Activated naive CD8-positive, alpha-beta T cell treated with anti-CD3 and anti-CD28 coated beads, Interleukin-2, amount 10 ng/mL, durations not matched to agents 7 days and 5 days (primary cell): ENCODE results near the gene SYNGR1. TPM values are rescaled to one million over a fixed set of nuclear protein-coding genes. Genes with fewer than 3 reads are reported as not detected.

Experiments used
- ATAC-seq: fragments of 150-1000 bp; cut with Tn5 transposase; one replicate; pipeline ENCODE4 v1.10.0; 2021; ENCODE audit warnings: low read depth, moderate library complexity
- POLR2A ChIA-PET: fragments of 350-600 bp; sonication (Branson Sonifier 250); formaldehyde crosslinking; loops from one replicate; lab custom pipeline; 2021; ENCODE audit warnings: antibody characterized with exemption; lab: Charles Lee
- DNase-seq: peaks from one replicate; pipeline ENCODE4 v3.0.0; 2021
- H3K27ac Mint-ChIP-seq: one replicate; pipeline ENCODE4 v1.8.0; 2022; ENCODE audit warnings: mild to moderate bottlenecking, mixed read lengths
- H3K27me3 Mint-ChIP-seq: one replicate; pipeline ENCODE4 v1.8.0; 2022; ENCODE audit warnings: mild to moderate bottlenecking, moderate library complexity, mixed read lengths
- H3K36me3 Mint-ChIP-seq: one replicate; pipeline ENCODE4 v1.8.0; 2021; ENCODE audit warnings: mild to moderate bottlenecking, mixed read lengths
- H3K4me1 Mint-ChIP-seq: one replicate; pipeline ENCODE4 v1.8.0; 2021; ENCODE audit warnings: mixed read lengths
- H3K4me3 Mint-ChIP-seq: one replicate; pipeline ENCODE4 v1.8.0; 2022; ENCODE audit warnings: mild to moderate bottlenecking, moderate library complexity, mixed read lengths
- H3K9me3 Mint-ChIP-seq: one replicate; pipeline ENCODE4 v1.8.0; 2021; ENCODE audit warnings: mixed read lengths
- total RNA-seq, 2 experiments: library from RNA; stranded (reverse); gene quantifications; one replicate each; pipeline ENCODE4 v1.2.3, GENCODE V29; 2021

Gene SYNGR1
- total RNA-seq, 2 experiments from 2014 or later: 27.1 to 31.6 TPM

GRCh38 chr22:39309881-39310714, 39.7 kb upstream of the SYNGR1 start:
- DNase-seq (no peak), ATAC-seq (no peak)
- Mint-ChIP-seq H3K36me3 (peaks cover 11% of the 10 kb centered on the region), H3K4me3 (no peak overlapping the region), H3K4me1 (peaks cover 13% of the 10 kb centered on the region), H3K27ac (no peak overlapping the region), H3K27me3 (no peaks in the 10 kb centered on the region), H3K9me3 (no peaks in the 10 kb centered on the region)
- POLR2A ChIA-PET: interaction anchor here (1.0 to 2.3 kb wide), 4 partner anchors 9 to 140 kb away, joined by 3 to 10 read pairs (median 7); partner anchors contain the start of gene RPL3

DNA sequence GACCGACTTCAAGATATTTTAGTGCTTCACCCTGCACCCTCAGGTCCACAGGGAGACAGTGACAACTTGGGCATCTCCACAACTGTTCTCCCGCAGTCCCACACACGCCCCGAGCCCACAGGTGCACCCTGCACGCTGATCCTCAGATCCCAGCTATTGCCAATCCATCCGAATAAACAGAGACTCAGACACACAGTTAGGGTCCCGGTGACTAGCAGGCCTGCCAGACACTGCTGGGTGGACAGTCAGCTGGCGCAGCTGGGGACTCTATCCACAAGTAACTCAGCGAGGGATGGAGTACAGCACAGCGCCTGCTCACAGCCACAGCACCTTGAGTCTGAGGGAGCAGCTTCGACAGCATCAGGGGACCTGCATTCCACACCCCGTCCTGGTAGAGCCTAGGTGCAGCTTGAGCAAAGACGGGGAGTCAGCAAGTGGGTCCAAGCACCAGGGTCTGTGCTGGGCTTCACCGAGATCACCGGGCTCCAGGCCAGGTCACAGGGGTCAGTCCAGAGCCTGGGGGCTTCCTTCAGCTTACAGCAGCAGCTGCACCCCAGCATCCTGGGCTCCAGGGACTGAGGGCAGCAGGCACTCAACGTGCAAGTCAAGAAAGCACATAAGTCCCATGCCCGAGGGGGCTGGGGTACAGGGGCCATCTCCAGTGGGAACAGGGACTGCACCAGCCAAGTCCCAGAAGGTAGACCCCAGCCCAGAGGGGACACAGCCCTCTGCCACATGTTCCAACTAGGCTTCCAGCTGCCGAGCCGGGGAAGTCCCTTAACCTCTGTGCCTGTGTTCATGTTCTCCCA, 38.0 kb upstream of the SYNGR1 start:
- no peak for DNase-seq
- Mint-ChIP-seq H3K9me3 (no peaks in the 10 kb centered on the region), H3K4me3 (no peak overlapping the region), H3K4me1 (peaks cover 27% of the 10 kb centered on the region), H3K27me3 (no peaks in the 10 kb centered on the region), H3K27ac (no peak overlapping the region), H3K36me3 (peaks cover 19% of the 10 kb centered on the region)
- POLR2A ChIA-PET: interaction anchor here (1.0 to 2.3 kb wide), 3 partner anchors 7 to 145 kb away, joined by 3 to 10 read pairs (median 5); no protein-coding TSS in a partner anchor
- ATAC-seq: no peak

DNA sequence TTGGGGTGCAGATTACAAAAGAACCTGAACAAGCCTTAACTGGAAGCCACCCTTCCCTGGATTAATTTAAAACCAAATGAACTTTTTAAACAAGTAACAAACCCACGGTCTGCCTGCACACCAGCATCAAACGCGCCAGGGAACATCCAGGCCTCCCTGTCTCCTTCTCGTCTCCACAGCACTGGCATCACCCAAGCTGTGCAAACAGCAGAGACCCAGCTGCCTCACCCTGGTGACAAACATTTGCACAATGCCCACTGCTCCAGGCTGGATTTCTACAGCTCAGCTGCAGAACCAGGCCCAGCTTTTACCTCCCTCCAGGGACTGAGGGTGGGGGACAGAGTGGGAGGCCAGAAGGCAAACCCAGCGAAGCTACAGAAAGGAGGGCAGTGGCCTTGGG, 37.4 kb upstream of the SYNGR1 start:
- DNase-seq: no peak
- no peak for ATAC-seq
- Mint-ChIP-seq H3K27me3 (no peaks in the 10 kb centered on the region), H3K4me1 (peaks cover 33% of the 10 kb centered on the region), H3K4me3 (no peak overlapping the region), H3K36me3 (peaks cover 23% of the 10 kb centered on the region), H3K27ac (no peak overlapping the region), H3K9me3 (no peaks in the 10 kb centered on the region)
- POLR2A ChIA-PET: interaction anchor here (1.1 to 2.3 kb wide), 2 partner anchors 141 to 145 kb away, joined by 3 to 10 read pairs; no protein-coding TSS in a partner anchor

DNA sequence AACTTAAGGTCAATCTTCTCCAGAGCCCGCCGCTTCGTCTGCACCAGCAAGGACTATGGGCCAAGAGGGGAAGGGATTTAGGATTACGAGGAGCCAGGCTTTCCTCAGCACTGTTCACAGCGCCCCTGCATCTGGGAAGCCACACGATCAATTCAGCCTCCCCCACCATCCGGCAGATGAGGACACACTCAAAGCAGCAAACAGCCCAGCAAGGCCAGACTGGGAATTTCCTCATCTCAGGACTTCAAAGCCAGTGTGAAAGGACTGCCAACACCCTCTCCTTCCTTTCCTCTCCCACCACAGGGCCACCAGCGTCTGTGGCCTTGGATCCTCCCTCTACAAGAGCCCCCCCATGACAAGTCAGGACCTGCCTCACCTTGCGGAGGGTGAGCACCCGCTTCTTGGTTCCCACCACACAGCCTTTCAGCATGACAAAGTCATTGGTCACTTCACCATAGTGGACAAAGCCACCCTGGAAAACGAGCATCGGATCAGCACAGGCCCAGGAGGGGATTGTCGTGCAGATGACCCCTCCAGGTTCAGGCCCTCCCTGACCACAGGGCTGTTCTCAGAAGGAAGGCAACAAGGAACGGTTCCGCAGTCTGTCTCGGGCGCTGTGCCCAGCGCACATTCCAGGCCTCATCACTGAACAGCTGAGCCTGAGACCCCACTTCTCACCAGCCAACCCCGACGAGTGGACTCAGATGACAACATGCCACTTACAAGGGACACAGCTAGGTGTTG, 36.4 kb upstream of the SYNGR1 start:
- H3K4me1 Mint-ChIP-seq: peaks cover 43% of the 10 kb centered on the region
- POLR2A ChIA-PET: interaction anchor here (1.0 to 4.3 kb wide), 2 partner anchors 77 to 139 kb away, joined by 6 to 25 read pairs; no protein-coding TSS in a partner anchor
- no peak overlapping the region for H3K27ac Mint-ChIP-seq
- peaks cover 34% of the 10 kb centered on the region for H3K36me3 Mint-ChIP-seq
- no peaks in the 10 kb centered on the region for H3K9me3 Mint-ChIP-seq
- DNase-seq (no peak), ATAC-seq (no peak)
- no peaks in the 10 kb centered on the region for H3K27me3 Mint-ChIP-seq
- no peak overlapping the region for H3K4me3 Mint-ChIP-seq

DNA sequence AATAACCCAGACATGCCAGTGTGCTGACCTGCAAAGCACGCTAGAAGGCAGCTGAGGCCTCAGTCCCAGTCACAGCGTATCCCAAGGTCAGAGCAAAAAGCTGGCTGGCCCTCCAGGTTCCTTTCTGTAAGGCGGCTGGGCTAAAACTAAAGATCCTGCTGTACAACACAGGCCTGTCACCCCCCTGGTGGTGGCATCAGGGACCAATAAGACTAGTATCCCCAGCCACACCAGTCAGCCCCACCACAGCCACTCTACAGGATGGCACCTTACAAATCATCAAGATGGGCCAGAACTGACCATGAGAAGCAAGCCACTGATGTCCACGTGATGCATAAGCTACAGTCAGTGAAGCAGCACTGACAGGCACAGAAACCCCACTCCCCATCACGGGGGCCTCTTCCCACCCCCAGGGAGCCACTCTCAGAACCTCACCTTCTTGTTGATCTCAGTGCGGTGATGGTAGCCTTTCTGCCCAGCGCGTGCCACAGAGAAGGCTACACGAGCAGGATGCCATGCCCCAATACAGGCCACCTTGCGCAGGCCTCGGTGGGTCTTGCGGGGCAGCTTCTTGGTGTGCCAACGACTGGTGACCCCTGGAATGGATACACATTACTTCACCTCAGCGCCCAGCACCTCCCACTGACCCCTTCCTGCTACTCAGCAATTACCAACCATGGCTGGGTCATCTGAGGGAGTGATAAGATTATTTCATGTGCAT, 35.4 kb upstream of the SYNGR1 start:
- Mint-ChIP-seq H3K27ac (no peak overlapping the region), H3K36me3 (peaks cover 43% of the 10 kb centered on the region), H3K9me3 (no peaks in the 10 kb centered on the region), H3K27me3 (no peaks in the 10 kb centered on the region), H3K4me3 (no peak overlapping the region), H3K4me1 (peaks cover 46% of the 10 kb centered on the region)
- ATAC-seq: no peak
- POLR2A ChIA-PET: interaction anchor here (1.0 to 6.6 kb wide), 5 partner anchors 11 to 214 kb away, joined by 3 to 80 read pairs (median 9); partner anchors contain the start of gene RPS19BP1
- no peak for DNase-seq

- Mint-ChIP-seq H3K9me3 (no peaks in the 10 kb centered on the region), H3K27ac (peak overlapping the region; percentile 48), H3K4me3 (no peak overlapping the region), H3K4me1 (peaks cover 47% of the 10 kb centered on the region), H3K27me3 (no peaks in the 10 kb centered on the region), H3K36me3 (peaks cover 43% of the 10 kb centered on the region)
- POLR2A ChIA-PET: interaction anchor here (0.8 to 6.6 kb wide), 7 partner anchors 12 to 213 kb away, joined by 3 to 80 read pairs (median 3); partner anchors contain the start of gene RPS19BP1
- no peak for DNase-seq
- ATAC-seq: no peak
Observed at GRCh38 chr22:39315389-39315788, 34.4 kb upstream of the SYNGR1 start.

GRCh38 chr22:39316440-39317083, 33.2 kb upstream of the SYNGR1 start:
- no peaks in the 10 kb centered on the region for H3K9me3 Mint-ChIP-seq
- H3K27ac Mint-ChIP-seq: peak overlapping the region; percentile 67
- H3K36me3 Mint-ChIP-seq: peaks cover 43% of the 10 kb centered on the region
- POLR2A ChIA-PET: interaction anchor here (1.1 to 6.6 kb wide), 10 partner anchors 10 to 212 kb away, joined by 3 to 80 read pairs (median 6); partner anchors contain the start of genes ATF4, RPS19BP1 and TAB1
- H3K4me3 Mint-ChIP-seq: peak overlapping the region; percentile 100
- peaks cover 48% of the 10 kb centered on the region for H3K4me1 Mint-ChIP-seq
- peak; percentile 19 for ATAC-seq
- no peaks in the 10 kb centered on the region for H3K27me3 Mint-ChIP-seq
- DNase-seq: peak; percentile 70

DNA sequence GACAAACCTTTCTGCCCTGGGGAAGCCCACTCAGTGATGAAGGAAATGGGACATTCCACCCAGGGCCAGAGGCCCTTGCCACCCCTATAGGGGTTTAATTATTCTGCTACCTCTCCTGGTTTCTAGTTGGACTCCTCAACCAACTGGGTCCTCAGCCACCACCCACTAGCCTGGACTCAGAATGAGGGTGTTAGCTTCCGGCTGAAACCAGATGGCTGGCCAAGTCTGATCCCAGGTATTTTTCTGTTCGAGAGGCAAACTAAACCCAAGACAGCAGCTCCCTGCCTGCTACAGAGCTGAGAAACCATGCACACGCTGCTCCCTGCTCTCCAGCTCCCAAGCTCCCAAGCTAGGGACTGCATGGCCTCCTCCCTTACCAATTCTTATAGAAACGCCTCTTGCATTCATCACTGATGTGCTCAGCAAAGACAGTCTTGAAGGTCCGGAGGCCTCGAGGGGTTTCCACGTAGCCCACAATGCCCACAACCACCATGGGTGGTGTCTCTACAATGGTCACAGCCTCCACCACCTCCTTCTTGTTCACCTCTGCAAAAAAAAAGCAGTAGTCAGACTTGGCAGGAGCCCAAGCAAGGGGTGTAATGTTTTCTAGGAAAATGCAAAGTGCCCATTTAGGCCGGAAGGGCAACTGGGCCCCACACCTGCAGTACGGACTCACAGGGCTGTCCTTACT, 32.6 kb upstream of the SYNGR1 start:
- H3K27me3 Mint-ChIP-seq: no peaks in the 10 kb centered on the region
- peak overlapping the region; percentile 100 for H3K4me3 Mint-ChIP-seq
- H3K36me3 Mint-ChIP-seq: peaks cover 43% of the 10 kb centered on the region
- DNase-seq: no peak
- POLR2A ChIA-PET: interaction anchor here (0.6 to 6.6 kb wide), 12 partner anchors 10 to 211 kb away, joined by 3 to 80 read pairs (median 4); partner anchors contain the start of genes ATF4, CBX7, MIEF1 and RPS19BP1
- peak overlapping the region; percentile 17 for H3K27ac Mint-ChIP-seq
- ATAC-seq: no peak
- no peaks in the 10 kb centered on the region for H3K9me3 Mint-ChIP-seq
- peaks cover 48% of the 10 kb centered on the region for H3K4me1 Mint-ChIP-seq

GRCh38 chr22:39317775-39318506, 31.9 kb upstream of the SYNGR1 start:
- POLR2A ChIA-PET: interaction anchor here (0.6 to 6.6 kb wide), 30 partner anchors 7 to 446 kb away, joined by 3 to 80 read pairs (median 8); partner anchors contain the start of genes ATF4, CBX6, CBX7 and MIEF1
- H3K36me3 Mint-ChIP-seq: peaks cover 43% of the 10 kb centered on the region
- H3K9me3 Mint-ChIP-seq: no peaks in the 10 kb centered on the region
- peak overlapping the region; percentile 100 for H3K4me3 Mint-ChIP-seq
- H3K27ac Mint-ChIP-seq: peak overlapping the region; percentile 99
- no peaks in the 10 kb centered on the region for H3K27me3 Mint-ChIP-seq
- DNase-seq: no peak
- H3K4me1 Mint-ChIP-seq: peaks cover 48% of the 10 kb centered on the region
- ATAC-seq: no peak

GRCh38 chr22:39318507-39319283, 31.1 kb upstream of the SYNGR1 start:
- H3K9me3 Mint-ChIP-seq: no peaks in the 10 kb centered on the region
- no peaks in the 10 kb centered on the region for H3K27me3 Mint-ChIP-seq
- peaks cover 39% of the 10 kb centered on the region for H3K36me3 Mint-ChIP-seq
- ATAC-seq (peak; percentile 4), DNase-seq (no peak)
- peak overlapping the region; percentile 100 for H3K4me3 Mint-ChIP-seq
- peaks cover 44% of the 10 kb centered on the region for H3K4me1 Mint-ChIP-seq
- peak overlapping the region; percentile 99 for H3K27ac Mint-ChIP-seq
- POLR2A ChIA-PET: interaction anchor here (0.7 to 6.6 kb wide), 37 partner anchors 8 to 726 kb away, joined by 3 to 80 read pairs (median 9); partner anchors contain the start of genes ATF4, CBX6, CBX7 and GTPBP1
